HG03521 (cell line): Measurements from ENCODE around the gene SLC19A1.

ENCODE experiments used
- ATAC-seq: cut with Tn5 transposase; IDR thresholded peaks from one replicate; pipeline ENCODE4 v1.9.1; 2021; ENCODE audit warnings: mild to moderate bottlenecking, moderate library complexity; ENCODE audit not compliant: unreplicated experiment

The SLC19A1 gene

GRCh38 chr21:45460011-45460565, 82.2 kb downstream of the SLC19A1 start:
- ATAC-seq: no peak

DNA sequence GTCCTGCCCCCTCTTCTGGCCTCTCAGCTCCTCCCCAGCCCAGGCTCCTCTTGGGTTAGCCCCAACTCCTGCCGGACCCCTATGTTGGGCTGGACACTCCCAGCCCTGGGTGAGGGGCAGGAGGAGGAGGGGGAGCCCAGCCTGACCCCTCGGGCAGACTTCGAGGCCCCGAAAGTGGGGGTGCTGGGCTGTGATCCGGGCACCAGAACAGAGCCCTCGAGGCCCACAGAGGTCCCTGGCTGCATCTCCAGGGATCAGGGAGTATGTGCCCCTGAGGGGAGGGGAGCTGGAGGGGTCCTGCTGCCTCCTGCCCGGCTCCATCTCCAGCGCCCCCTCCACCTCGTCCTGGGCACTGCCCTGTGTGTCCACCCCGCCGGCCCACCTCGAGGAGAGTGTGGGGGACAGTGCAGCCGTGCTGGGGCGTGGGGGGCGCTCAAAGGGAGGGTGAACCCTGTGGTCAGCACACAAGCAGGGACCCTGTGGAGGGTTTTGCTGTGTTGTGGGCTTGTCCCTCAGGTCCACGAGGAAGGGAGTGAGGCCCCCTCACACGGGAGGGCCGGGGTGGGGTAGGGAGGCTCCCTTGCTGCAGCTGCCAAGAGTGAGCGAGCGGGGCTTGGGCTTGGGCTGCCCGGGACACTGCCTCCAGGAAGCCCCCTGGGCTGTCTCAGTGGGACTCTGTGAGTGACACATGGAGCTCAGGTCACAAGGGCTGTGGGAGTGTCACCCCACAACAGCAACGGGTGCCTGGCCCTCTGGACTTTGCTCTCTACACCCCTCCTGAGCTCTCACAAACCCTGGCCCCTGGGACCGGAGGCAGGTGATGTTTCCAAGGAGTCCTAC, 82.8 kb downstream of the SLC19A1 start:
- ATAC-seq: no peak

- no peak for ATAC-seq
These were observed 83.7 kb downstream of the SLC19A1 start for GRCh38 chr21:45458281-45459170.

DNA sequence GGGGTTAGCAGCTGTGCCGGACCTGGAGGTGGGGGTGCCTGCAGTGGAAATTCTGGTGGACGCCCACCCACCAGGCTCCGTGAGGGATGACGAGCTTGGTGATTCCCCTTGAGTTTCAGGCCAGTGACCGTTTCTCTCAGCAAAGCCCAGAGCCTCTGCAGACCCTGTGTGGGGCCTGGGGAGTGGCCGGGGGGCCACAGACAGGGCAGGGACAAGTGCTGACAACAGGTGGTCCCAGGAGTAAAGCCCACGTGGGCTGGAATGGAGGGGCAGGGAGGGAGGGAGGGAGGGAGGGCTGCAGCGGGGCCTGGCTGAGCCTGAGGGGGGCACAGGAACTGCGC, 84.4 kb downstream of the SLC19A1 start:
- ATAC-seq: no peak

DNA sequence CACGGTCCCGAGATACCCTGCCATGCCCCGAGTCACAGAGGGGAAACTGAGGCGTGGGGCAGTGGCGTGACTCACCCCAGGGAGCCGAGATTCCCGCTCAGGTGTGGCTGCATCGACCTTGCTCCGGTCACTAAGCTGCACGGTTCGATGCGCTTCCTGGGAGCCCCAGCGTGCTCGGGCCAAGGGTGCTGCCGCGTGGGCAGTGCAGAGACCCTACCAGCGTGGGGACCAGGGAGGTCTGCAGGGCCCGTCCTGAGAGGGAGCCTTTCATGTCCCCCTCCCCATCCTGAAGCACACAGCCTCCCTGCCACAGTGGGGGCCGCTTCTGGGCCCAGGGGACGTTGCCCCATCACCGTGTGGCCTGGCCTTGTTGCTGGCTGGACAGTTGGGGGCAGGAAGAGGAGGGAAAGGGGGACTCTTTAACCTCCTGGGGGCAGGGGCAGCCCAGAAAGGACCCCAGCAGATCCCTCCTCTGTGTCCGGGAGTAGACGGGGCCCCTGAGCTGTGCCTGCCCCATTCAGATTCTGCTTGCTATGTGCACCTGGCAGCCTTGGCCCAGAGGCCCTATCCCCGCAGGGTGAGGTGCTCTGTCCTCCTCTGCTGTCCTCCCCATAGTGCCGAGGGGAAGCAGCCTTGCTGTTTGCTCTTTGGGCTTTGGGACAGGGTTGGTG, 84.9 kb downstream of the SLC19A1 start:
- ATAC-seq: no peak

DNA sequence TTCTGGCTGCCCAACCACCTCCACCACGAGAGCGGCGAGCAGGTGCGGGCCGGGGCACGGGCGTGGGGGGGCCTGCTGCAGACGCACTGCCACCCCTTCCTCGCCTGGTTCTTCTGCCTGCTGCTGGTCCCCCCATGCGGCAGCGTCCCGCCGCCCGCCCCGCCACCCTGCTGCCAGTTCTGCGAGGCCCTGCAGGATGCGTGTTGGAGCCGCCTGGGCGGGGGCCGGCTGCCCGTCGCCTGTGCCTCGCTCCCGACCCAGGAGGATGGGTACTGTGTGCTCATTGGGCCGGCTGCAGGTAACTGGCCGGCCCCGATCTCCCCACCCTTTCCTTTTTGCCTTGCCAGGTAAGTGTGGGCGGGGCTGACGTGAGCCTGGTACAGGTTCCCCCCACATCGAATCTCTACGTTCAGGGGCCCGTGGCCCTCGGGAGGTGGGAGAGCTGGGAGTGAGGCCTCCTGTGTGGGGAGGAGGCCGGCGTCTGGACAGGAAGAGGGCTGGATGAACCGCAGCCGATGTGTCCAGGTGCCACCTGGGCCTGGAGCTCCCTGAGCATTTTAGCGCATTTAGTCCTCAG, 85.6 kb downstream of the SLC19A1 start:
- ATAC-seq: no peak

DNA sequence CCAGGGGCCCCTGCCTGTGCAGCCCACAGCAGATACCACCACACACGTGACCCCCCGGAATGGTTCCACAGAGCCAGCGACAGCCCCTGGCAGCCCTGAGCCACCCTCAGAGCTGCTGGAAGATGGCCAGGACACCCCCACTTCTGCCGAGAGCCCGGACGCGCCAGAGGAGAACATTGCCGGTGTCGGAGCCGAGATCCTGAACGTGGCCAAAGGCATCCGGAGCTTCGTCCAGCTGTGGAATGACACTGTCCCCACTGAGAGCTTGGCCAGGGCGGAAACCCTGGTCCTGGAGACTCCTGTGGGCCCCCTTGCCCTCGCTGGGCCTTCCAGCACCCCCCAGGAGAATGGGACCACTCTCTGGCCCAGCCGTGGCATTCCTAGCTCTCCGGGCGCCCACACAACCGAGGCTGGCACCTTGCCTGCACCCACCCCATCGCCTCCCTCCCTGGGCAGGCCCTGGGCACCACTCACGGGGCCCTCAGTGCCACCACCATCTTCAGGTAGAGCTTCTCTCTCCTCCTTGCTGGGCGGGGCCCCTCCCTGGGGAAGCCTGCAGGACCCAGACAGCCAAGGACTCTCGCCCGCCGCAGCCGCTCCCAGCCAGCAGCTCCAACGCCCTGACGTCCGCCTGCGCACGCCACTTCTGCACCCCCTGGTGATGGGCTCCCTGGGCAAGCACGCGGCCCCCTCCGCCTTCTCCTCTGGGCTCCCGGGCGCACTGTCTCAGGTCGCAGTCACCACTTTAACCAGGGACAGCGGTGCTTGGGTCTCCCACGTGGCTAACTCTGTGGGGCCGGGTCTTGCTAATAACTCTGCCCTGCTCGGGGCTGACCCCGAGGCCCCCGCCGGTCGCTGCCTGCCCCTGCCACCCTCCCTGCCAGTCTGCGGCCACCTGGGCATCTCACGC, 86.3 kb downstream of the SLC19A1 start:
- no peak for ATAC-seq

- no peak for ATAC-seq
These were observed 87.1 kb downstream of the SLC19A1 start for GRCh38 chr21:45454926-45455673.

GRCh38 chr21:45454060-45454925, 87.9 kb downstream of the SLC19A1 start:
- ATAC-seq: no peak

GRCh38 chr21:45453308-45453950, 88.8 kb downstream of the SLC19A1 start:
- no peak for ATAC-seq

DNA sequence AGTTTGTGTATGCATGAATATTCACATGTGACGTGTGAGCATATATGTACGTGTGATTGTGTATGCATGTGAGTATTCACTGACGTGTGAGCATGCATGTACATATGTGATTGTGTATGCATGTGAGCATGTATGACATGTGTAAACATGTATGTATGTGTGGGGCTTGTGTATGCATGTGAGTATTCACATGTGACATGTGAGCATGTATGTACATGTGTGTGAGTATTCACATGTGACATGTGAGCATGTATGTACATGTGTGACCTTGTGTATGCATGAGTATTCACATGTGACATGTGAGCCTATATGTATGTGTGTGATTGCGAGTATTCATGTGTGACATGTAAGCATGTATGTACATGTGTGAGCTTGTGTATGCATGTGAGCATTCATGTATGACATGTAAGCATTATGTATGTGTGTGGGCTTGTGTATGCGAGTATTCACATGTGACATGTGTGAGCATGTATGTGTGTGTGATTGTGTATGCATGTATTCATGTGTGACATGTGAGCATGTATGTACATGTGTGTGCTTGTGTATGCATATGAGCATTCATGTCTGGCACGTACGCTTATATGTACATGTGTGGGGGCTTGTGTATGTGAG, 89.4 kb downstream of the SLC19A1 start:
- no peak for ATAC-seq

- no peak for ATAC-seq
These were observed 90.5 kb downstream of the SLC19A1 start for GRCh38 chr21:45451771-45452182.

- ATAC-seq: no peak
These were observed 91.0 kb downstream of the SLC19A1 start for GRCh38 chr21:45451091-45451740.

DNA sequence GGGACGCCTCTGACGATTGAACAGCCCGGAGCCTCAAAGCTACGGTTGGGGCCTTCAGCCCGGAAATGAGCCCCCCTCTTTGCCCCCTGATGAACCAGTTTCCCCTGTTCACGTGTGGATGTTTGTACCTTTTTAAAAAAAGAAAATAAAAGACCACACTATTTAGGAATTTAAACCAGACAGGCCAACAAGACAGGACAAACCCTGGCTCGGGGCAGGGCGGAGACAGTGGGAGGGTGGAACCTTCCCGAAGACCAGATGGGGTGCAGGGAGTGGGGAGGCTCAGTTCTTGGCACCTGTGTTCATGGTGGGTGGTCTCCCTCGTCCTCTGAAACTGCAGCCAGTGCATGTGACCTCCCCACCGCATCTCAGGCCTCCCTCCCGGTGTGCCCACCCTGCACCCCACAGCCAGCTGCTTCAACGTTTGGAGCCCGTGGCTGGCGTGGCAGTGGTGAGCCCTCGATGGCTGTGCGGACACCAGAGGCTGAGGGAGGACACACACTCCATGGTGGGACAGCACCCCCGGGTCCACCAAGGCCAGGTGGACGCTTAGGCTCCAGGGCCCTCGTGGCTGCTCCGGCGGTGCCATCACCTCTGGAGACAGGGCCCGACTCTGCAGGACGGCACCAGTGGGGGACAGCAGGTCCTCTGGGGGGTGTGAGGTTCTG, 91.7 kb downstream of the SLC19A1 start:
- ATAC-seq: no peak

- no peak for ATAC-seq
These were observed 92.4 kb downstream of the SLC19A1 start for GRCh38 chr21:45449658-45450422.
